Fibroblast of pulmonary artery (primary cell): Measurements from ENCODE around the gene RIMBP2.

Experiments
- DNase-seq: peaks from one replicate; pipeline ENCODE4 v3.0.0-alpha.2; 2010; ENCODE audit warnings: low read depth
- H3K4me3 ChIP-seq: replicated peaks from 2 replicates; pipeline ENCODE4 v1.5.1; 2011; ENCODE audit warnings: low read depth, mild to moderate bottlenecking, control low read depth, low read length, moderate library complexity
- TF ChIP-seq, protein P1 (sequence below): IDR thresholded peaks from 2 replicates; pipeline ENCODE4 v1.5.1; 2011; ENCODE audit warnings: mild to moderate bottlenecking, control low read depth, low read length, inconsistent platforms; ENCODE audit errors: missing control alignments

The RIMBP2 gene

DNA sequence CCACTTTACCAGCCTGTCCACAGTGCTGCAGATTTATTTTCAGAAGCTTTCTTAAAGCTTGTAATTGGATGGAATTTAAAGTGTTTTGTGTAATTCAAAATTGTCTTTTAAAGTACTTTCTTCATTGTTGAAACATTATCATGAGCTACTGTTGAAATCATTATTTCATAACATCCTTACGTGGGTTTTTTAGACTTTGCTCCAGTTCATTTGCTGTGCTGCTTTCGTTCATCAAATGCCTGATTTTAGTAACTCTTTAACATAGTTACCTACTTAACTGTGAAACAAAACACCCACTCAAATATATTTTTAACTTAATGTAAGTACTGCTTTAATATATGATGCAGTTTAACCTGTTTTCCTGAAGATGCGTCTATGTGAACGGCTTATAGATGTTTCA is 330.9 kb downstream of the RIMBP2 start:
- no peak overlapping the region for H3K4me3 ChIP-seq
- DNase-seq, result no peak
- TF ChIP-seq, protein P1, sequence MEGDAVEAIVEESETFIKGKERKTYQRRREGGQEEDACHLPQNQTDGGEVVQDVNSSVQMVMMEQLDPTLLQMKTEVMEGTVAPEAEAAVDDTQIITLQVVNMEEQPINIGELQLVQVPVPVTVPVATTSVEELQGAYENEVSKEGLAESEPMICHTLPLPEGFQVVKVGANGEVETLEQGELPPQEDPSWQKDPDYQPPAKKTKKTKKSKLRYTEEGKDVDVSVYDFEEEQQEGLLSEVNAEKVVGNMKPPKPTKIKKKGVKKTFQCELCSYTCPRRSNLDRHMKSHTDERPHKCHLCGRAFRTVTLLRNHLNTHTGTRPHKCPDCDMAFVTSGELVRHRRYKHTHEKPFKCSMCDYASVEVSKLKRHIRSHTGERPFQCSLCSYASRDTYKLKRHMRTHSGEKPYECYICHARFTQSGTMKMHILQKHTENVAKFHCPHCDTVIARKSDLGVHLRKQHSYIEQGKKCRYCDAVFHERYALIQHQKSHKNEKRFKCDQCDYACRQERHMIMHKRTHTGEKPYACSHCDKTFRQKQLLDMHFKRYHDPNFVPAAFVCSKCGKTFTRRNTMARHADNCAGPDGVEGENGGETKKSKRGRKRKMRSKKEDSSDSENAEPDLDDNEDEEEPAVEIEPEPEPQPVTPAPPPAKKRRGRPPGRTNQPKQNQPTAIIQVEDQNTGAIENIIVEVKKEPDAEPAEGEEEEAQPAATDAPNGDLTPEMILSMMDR, result no peak

GRCh38 chr12:130384234-130384633 is 331.9 kb downstream of the RIMBP2 start:
- H3K4me3 ChIP-seq, result no peak overlapping the region
- no peak for DNase-seq
- TF ChIP-seq, protein P1, result no peak

- TF ChIP-seq, protein P1, result no peak
- no peak overlapping the region for H3K4me3 ChIP-seq
- no peak for DNase-seq
Measured at GRCh38 chr12:130382818-130383217, 333.3 kb downstream of the RIMBP2 start.

DNA sequence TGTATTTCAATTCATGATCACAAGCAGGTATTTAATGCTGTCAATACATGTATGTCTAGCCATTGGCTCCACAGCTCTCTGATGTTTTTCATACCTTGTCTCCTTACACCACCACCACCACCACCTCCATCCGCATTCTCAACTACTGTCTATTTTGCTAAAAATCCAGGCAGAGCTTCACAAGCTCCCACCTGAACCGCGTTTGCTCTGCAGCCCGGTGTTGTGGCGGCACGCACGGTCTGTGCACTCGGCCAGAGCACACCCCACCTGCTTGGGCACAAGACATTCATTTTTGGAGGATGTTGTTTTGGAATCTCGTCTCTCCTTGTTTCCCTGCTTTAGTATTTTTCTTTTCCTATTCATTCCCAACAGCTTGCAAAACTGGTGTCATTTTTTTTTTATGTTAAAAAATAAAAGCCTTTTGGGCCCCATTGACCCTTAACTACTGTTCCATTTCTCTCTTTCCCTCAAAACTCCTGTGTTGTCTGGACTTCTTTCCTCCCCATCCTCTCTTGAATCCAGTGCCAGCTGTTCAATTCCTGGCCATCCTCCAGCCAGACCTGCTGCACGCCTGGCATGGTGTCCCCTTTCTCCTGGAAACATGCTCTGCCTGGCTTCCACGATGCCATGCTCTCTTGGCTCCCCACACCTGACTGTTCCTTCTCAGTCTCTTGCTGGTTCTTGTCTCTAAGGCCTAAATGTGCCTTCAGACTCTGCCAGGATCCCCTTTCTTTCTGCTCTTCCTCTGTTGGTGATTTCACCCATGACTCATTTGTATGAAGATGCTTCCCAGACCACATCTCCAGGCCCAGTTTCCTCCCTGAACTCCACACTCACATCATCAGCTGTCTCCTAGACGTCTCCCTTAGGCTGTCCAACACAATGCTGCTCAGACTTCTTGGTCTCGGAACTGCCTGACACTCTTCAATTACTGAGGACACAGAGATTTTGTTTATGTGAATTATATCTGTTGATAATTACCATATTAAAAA is 340.5 kb downstream of the RIMBP2 start:
- DNase-seq, result no peak
- H3K4me3 ChIP-seq, result no peak overlapping the region
- TF ChIP-seq, protein P1, result no peak

GRCh38 chr12:130374083-130374482 is 342.0 kb downstream of the RIMBP2 start:
- TF ChIP-seq, protein P1, result no peak
- no peak overlapping the region for H3K4me3 ChIP-seq
- DNase-seq, result no peak

DNA sequence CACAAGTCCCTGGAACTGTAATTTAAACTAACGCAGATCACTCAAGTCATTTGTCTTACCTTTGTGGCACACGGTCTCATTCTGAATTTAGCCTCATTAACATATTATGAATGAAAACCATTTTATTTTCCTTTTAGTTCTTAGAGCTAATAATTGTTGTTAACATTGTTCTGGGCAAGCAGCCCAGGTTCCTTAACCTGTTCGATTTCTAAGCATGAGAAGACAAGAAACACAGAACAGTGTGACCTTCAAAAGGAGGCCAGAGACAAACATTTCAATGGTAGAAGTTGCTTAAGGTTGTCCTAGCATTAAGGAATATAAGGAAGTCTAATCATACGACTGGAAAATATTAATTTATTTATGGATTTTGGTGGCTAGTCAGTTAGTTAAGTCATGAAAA is 343.2 kb downstream of the RIMBP2 start:
- TF ChIP-seq, protein P1, result no peak
- no peak for DNase-seq
- H3K4me3 ChIP-seq, result no peak overlapping the region
